Measurements from ENCODE around the gene CIZ1.
"Not testable (repeated sequence)": the region's sequence is repeated elsewhere in the genome, so short reads cannot be mapped to it uniquely, and the experiment has no call there.

The CIZ1 gene

DNA sequence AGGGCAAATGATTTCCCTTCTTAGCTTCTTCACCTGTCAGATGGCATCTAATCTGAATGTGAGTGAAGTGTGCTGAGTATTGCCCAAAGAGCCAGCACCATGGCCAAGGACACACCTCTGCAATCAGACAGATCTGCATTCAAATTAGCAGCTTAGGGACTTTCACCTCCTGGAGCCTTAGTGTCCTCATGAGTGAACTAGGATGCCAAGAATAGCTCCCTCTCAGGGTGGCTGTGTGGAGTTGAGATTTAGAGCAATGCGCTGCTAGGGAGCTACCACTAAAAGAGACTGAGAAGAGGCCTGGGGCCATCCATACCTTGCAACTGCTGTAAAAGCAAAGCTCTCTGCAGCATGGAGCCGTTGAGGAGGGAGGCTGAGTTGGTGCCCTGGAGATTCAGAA is 1.4 kb downstream of the CIZ1 start:
- no peak for DNase-seq (ENCODE audit: low read depth in 2 of 2)

DNA sequence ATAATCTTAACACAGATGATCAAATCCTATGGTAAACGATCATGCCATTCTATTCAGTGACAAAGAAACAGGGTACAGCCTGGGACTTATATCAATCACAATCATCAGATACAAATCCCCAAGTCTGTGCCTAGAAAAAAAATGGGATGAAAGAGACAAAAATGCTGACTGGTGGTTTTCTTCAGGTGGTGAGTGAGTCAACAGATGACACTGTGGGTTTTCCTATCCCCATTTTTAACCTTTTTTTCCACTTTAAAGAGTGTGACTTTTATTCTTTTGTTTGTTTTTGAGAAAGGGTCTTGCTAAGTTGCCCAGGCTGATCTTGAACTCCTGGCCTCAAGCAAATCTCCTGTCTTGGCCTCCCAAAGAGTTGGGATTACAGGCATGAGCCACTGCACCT is 3.2 kb downstream of the CIZ1 start:
- no peak for DNase-seq (ENCODE audit: low read depth in 2 of 2)

DNA sequence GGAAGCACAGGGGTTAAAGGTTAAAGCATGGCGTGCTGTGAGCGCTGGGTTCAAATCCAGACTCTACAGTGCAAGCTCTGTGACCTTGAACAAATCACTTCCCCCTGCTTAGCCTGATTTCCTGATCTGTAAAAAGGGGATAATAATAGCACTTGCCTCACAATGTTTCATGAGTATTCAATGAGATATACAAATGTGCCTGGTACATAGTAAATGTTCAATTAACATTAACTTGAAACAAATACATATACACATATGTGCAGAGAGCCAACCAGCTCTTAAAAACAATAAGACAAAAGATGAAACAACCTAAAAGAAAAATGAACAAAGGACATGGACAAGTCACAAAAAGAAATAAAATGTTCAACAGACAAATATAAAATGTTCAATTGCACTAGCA is 4.0 kb downstream of the CIZ1 start:
- no peak for DNase-seq (ENCODE audit: low read depth in 2 of 2)

DNA sequence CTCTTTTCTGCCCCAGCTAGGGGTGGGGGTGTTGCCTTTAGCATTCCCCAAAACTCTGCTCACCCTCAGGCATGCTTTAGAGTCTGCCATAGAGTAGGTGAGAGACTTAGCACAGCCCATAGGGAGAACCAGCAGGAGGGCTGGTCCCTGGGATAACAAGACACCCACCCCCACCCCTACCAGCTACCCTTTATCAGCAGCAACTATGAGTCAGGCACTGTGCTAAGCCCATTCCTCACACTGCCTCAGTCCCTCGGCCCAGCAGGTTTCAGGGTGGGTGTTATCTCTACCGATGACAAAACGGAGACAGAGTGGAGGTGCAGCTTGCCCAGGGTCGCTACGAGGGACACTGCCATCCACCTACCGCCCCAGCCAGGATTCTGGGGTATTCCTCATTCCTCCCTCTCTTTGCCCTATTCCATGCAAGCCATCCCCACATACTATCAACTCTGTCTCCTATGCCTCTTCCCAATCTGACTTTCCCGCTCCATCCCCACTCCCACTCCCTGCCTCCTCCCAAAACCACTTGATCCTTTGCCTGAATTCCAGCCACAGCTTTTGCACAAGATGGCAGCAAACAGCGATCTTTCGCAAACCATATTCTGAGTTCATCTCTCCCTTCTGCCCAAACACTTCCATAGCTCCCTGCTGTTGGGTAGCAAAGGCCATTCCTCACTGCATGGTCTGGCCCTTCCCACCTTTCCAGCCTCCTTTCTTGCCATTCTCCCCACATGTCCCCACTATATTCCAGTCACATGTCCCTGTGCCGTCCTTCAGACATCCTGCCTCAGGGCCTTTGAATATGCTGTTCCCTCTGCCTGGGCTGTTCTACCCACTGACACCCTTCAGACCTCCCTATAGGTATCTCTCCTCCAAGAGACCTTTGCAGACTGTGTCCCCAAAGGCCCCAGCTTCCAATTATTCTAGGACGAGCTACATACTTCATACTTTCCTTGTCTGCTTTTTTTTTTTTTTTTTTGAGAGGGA is 5.1 kb downstream of the CIZ1 start:
- DNase-seq (ENCODE audit: low read depth in 2 of 2) = no peak

DNA sequence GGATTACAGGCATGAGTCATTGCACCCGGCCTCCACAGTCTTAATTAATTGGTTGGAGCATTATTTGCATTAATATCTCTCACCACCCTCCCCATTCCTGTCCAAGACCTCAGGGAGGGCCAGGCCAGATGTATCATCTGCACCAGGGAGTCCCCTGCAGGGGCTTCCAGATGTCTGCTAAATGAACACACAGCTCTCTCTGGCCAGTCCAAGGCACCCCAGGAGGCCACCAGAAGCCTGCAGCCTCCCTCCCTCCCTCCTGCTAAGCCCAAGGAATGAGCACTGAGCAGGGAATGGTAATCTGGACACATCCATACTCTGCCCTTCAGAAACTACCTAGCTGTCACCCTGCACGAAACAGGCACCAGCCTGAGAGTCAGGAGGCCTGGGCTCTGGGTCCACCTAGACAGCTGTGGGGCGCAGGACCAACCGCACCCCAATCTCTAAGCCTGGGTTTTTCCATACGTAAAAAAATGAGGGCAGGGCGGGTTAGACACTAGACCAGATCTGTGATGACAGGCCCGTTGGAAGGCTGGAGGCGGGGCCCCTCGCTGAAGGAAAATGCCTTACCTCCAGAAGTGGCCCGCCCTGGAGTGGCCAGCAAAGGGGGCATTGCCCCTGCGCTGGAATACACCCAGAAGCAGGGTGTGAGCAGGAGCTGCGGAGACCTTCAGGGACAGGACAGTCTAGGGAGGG is 8.3 kb downstream of the CIZ1 start:
- DNase-seq (ENCODE audit: low read depth in 2 of 2) = no peak

DNA sequence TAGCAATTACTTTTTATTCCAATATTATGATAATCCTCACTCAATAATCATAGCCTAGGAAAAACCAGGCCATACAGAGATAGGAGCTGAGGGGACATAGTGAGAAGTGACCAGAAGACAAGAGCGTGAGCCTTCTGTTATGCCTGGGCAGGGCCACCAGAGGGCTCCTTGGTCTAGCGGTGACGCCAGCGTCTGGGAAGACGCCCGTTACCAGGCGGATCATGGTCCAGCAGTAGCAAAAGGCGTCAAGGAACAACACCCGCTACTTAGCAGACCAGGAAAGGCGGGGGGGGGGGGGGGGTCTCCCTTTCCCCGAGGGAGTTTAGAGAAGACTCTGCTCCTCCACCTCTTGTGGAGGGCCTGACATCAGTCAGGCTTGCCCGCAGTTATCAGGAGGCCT is 9.9 kb downstream of the CIZ1 start:
- not testable (repeated sequence) for DNase-seq (ENCODE audit: low read depth in 2 of 2)

DNA sequence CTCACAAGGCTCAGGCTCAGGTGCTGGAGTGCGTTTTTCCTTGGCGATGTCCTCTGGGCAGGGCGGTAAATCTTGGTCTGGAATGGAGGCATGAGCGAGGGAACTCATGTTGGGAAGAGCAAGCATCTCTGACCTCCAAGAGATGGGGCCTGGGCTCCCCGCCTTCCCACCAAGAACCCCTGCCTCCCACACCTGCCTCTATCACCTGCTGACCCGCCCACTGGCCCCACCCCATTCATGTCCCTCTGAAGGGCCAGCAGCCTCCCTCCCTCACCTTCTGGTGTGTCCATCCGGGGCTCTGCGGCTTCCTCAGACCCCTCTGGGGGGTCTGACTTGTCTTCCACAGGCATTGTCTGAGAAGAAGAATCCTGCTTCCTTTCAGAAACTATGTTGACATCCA is 10.9 kb downstream of the CIZ1 start:
- DNase-seq (ENCODE audit: low read depth in 2 of 2) = no peak

DNA sequence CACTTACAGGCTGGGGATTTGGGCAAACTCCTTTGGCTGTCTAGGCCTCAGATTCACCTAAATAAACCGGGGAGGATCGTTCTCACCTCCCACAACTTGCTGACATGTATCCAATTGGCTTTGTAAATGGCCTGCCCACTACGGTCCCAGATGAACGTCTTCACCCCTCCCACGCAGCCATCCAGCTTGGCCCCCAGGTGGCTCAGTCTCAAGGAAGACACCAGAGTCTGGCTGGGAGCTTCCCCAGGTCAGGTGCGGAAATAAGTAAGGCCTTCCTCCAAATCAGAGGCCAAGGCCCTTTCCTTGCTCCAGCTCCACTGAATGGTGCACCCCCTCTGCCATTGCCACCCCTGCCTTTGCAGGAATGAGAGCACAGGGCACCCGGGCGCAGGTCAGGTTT is 11.4 kb downstream of the CIZ1 start:
- no peak for DNase-seq (ENCODE audit: low read depth in 2 of 2)

DNA sequence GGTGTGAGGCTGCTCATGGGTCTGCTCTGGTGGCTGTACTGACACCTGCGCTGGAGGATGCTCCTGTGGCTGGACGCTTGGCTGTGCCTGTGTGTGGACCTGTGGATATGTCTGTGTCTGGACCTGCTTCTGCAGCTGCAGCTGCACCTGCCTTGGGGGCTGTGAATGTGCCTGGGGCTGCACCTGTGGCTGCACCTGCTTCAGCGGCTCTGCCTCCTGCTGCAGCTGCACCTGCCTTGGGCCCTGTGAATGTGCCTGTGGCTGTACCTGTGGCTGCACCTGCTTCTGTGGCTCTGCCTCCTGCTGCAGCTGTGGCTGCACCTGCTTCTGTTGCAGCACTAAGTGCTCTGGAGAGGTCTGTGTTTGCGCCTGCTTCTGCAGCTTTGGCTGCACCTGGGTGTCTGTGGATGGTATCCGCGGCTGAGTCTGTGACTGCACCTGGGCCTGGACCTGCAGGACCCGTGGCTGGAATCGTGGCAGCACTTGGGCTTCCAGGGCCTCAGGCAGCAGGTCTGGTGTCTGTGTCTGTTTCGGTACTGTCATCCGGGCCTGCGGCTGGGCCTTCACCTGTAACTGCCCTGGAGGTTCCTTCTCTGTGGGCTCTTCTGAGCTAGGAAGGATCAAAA is 12.5 kb downstream of the CIZ1 start:
- DNase-seq (ENCODE audit: low read depth in 2 of 2) = no peak

DNA sequence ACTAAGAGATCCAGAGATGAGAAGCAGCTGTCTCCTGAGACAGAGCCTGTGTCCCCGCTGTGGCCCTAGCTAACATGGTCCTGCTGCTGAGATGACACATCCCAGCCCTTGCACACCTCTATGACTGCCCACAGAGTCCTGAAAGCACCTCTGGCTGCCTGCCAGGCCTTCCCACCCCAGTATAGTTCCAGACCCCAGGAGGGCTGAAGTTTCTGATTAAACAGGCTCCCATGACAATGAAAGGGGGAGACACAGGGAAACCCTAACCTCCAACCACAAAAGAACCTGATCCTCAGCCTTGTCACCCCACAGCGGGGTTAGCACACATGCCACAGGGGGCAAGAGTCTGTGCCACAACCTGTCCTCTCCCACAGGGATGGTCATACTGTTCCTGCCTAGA is 15.6 kb downstream of the CIZ1 start:
- no peak for DNase-seq (ENCODE audit: low read depth in 2 of 2)

DNA sequence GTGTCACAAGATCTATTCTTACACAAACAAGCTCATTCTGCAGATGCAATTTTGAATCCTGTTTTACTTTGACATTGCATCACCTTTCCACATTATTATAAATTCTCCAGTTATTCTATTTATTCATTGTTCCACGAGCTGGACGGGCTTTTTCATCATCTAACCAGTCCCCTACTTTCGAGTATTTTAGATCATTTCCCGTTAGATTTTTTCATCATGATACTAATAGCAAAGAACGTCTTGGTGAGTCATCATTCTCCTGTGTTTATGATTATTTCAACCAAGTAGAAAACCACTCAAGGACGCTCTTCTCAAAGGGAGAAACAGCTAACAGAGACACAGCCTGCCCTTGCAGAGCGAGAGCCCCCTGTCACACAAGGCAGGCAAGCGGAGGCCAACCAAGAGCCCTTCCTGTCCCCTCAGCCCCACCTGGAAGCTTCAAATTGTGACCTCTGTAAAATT is 16.2 kb downstream of the CIZ1 start:
- no peak for DNase-seq (ENCODE audit: low read depth in 2 of 2)

DNA sequence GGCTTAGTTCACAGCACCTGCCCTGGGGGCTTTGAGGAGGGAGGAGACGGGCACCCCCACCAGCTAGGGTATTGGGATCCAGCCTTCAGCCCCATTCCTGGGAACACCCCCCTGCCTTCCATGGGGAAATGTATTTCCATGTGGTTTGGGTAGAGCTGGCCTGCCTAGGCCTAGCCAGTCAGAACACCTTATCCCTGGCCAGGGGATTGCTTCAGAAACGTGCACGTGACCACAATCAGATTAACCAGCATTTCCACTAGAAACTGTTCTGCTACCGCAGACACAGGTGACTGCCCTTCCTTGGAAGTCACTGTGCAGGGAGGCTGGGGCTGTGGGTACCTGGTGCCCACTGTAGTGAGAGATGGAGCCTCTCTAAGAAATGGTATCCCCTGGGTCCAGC is 17.3 kb downstream of the CIZ1 start:
- no peak for DNase-seq (ENCODE audit: low read depth in 2 of 2)

DNA sequence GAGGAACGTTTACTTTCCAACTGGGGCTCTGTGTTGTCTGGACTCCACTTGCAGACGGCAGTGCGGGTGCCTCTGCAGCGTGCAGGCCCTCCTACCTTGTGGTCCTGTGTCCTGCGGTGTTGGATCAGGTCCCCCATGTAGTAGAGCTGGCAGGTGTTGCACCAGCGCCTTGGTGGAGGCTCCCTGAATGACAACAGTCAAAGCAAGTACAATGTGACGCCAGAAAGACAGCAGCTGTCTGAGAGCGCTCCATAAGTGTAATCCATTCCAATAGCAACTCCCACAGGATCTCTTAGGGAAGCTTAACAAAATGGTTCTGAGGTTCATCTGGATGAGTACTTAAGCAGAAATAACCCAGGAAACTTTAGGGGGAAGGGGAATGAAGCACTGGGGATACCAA is 21.4 kb downstream of the CIZ1 start:
- no peak for DNase-seq (ENCODE audit: low read depth in 2 of 2)

DNA sequence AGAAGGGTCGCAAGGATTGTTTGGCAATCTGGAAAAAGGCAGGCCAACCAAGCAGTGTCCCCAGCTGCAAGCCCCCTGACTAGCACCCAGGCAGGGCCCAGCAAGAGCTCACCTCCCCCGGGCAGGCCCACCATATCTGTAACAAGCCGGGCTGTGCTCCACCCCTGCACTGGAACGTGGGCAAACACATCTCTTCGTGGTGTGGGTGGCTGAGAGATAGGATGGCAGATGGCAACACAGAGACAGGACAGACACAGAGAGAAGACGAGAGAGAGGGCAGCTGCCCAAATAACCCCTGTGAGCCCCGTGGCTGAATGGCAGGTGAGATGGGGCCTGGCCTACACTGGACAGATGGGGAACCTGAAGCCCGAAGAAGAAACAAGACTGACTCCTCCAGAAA is 21.9 kb downstream of the CIZ1 start:
- DNase-seq (ENCODE audit: low read depth in 2 of 2) = no peak

DNA sequence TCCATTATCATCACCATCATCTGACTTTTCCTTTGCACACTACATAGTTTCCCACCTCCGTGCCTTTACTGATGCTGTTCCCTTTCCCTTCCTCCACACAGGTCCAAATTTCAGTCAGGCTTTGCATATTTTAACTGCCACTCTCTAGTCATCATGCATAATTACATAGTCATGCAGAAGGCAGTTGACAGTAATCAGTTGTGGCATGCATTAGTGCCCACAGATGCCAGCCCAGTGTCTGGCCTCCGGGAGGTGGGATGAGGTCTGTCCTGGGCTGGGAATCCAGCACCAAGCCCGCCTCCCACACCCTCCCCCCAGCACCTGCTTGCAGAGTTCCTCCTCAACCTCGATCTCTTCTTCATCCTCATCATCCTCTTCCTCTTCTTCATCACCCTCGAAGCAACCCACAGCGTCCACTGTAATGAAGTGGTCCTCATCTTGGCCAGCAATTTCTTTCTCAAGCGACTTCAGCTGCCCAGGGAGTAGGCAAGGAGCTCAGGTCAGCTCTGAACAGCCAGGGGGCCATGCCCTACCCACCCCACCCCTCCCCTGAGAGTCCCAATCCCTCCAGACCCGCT is 22.6 kb downstream of the CIZ1 start:
- no peak for DNase-seq (ENCODE audit: low read depth in 2 of 2)

DNA sequence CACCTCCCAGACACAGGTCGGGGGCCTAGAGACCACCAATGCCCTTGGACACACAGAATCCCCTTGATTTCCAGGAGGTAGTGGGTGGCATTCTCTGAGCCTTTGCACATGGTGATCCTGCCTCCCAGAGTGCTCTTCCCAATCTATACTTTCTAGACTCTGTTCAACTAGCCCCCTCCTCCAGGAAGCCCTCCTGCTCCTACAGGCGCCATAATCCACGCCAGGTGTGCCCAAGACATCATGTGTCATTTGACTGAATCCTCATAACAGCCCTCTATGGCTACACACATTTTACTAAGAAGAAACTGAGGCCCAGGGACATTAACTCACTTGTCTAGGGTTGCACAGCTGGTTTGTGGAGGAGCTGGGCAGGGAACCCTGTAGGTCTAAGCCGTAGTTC is 24.2 kb downstream of the CIZ1 start:
- DNase-seq (ENCODE audit: low read depth in 2 of 2) = no peak

DNA sequence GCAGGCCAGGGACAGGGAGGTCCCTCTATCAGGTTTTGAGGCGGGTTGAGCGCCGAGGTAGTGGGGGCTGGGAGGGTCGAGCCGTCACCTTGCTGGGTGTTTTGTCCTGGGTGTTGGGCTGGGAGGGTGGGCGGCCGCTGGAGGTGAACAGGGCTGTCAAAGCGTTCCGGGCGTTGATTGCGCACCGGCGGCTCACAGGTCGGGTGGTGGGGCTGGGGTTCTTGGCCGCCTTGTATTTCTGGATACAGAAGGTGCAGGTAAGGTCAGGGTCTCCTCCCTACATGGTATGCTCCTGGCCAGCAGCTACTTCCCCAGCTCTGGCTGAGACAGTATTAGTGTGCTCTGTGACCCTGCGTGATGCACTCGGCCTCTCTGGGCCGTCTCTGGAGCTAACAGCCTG is 25.2 kb downstream of the CIZ1 start:
- DNase-seq (ENCODE audit: low read depth in 2 of 2) = no peak

DNA sequence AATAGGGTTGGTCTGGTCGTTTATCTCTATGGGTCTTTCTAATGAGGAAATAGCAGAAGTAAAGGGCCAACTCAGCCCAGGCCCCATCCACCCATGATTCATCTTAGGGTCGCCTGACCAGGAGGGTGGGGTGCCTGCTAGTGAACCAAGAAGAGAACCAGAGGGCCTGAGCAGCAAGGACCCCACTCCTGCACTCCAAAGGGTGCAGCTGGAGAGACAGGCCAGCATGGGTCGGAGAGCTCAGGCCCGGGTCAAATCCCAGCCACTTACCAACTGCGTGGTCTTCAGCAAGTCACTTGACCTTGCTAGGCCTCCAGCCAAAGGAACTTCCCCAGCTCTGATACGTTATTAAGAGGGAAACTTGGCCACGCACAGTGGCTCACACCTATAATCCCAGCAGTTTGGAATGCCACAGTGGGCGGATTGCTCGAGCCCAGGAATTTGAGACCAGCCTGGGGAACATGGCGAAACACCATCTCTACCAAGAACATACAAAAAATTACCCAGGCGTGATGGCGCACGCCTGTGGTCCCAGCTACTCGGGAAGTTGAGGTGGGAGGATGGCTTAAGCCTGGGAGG is 27.0 kb downstream of the CIZ1 start:
- no peak for DNase-seq (ENCODE audit: low read depth in 2 of 2)

DNA sequence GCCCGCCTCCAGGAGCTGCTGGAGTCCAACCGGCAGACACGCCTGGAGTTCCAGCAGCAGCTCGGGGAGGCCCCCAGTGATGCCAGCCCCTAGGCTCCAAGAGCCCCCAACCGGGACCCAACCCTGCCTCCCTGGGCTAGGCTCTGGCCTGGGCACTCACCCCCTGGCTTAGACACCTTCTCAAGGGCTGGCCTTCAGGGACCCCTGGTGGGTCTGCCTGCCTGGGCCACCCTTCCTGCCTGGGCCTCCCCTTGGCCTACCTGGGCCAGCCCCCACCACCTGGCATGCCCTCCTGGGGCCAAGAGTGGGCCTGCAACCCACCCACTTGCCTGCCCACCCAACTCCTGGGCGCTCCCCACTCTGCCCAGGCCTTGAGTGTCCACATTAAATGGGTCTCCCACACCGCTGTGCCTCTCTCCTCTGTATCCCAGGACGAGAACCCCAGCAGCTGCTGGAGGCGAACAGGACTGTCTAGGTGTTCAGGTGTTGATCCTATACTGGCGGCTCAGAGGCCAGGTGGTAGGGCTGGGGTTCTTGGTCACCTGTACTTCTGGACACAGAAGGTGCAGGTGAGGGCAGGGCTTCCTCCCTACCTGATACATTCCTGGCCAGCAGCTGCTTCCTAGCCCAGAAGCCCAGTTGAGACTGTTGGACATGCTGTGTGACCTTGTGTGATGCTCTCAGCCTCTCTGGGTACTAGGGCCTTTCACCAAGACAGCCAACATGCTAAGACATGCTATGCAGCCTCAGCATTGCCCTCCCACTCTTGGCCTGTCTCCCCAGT is 27.7 kb downstream of the CIZ1 start:
- DNase-seq (ENCODE audit: low read depth in 2 of 2) = no peak

DNA sequence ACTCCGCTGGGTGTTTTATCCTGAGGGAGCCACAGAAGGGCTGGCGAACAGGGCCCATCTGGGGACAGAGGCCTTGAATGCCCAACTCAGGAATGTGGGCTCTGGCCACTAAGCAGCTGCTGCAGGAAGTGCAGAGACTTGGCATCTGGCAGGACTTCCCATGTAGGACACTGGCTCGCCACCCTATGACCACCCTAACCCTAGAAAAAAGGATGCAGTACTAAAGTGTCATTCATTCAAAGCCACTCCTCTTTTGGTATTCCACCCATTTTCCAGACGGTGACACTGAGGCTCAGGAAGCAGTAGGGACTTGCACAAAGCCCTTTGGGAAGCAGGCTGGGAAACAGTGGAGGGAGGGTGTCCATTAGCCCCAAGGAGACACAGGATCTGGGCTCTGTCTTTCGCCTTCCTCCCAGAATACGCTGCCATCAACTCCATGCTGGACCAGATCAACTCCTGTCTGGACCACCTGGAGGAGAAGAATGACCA is 28.3 kb downstream of the CIZ1 start:
- no peak for DNase-seq (ENCODE audit: low read depth in 2 of 2)
